Transverse colon (tissue), 4 donors: ENCODE results near the gene SLC25A24.

Source experiments
- EP300 ChIP-seq: sonication (generic); formaldehyde crosslinking; IDR thresholded peaks from one replicate; pipeline ENCODE4 v1.6.1; 2017; ENCODE audit warnings: antibody characterized with exemption, low read depth
- POLR2A ChIP-seq: fragments of 450-650 bp; IDR thresholded peaks from one replicate; pipeline ENCODE4 v1.6.1; 2016; ENCODE audit warnings: antibody characterized with exemption, mild to moderate bottlenecking, moderate library complexity
- POLR2AphosphoS5 ChIP-seq, 3 donors: sonication (generic); formaldehyde crosslinking; IDR thresholded peaks; one replicate each; pipeline ENCODE4 v1.6.1; 2016; ENCODE audit warnings: antibody characterized with exemption in 3 of 3
- TF ChIP-seq, protein P1 (sequence below), 5 experiments: fragments of 200-600 bp in 3 of 5; fragments of 450-650 bp in 2 of 5; sonication (generic) in 3 of 5; IDR thresholded peaks; 1 replicate in 2 of 5; 2 replicates in 3 of 5; pipeline ENCODE4 v1.5.1; 2016 to 2017; ENCODE audit warnings: antibody characterized with exemption in 5 of 5, inconsistent platforms in 3 of 5, mild to moderate bottlenecking in 2 of 5, moderate library complexity in 1 of 5

DNA sequence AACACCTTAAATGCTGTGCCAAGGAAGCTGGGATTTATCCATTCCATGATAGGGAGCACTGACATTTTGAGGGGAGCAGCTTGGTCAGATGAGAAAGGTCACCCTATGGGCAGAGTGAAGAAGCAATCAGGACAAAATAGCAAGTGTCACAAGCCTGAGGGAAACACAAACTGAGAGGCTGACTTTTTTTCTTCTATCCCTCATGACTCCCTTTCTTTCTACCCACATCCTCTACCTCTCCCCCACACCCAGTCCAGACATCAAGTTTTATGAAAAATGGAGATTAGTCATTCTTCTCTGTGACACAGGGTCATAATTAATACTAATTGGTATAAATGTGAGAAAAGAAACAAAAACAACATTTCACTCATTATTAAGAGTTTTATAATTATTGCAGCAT is 103.1 kb downstream of the SLC25A24 start:
- TF ChIP-seq, protein P1, sequence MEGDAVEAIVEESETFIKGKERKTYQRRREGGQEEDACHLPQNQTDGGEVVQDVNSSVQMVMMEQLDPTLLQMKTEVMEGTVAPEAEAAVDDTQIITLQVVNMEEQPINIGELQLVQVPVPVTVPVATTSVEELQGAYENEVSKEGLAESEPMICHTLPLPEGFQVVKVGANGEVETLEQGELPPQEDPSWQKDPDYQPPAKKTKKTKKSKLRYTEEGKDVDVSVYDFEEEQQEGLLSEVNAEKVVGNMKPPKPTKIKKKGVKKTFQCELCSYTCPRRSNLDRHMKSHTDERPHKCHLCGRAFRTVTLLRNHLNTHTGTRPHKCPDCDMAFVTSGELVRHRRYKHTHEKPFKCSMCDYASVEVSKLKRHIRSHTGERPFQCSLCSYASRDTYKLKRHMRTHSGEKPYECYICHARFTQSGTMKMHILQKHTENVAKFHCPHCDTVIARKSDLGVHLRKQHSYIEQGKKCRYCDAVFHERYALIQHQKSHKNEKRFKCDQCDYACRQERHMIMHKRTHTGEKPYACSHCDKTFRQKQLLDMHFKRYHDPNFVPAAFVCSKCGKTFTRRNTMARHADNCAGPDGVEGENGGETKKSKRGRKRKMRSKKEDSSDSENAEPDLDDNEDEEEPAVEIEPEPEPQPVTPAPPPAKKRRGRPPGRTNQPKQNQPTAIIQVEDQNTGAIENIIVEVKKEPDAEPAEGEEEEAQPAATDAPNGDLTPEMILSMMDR (IDR thresholded peaks at IDR 0.05) = no peak
- TF ChIP-seq POLR2AphosphoS5 (IDR thresholded peaks at IDR 0.05) (no peak), EP300 (no peak), POLR2A (no peak)
